H9 (cell line): ENCODE data around the gene SPR. TPM values are rescaled to one million over a fixed set of nuclear protein-coding genes. Genes with fewer than 3 reads are reported as not detected.

ENCODE experiments used
- DNase-seq: peaks from one replicate; pipeline ENCODE4 v3.0.0-alpha.2; 2017
- H2AFZ ChIP-seq: one replicate; pipeline ENCODE4 v1.6.1; 2013; ENCODE audit warnings: mild to moderate bottlenecking, low read length, control low read depth, moderate library complexity
- H2AK5ac ChIP-seq: 2 replicates; pipeline ENCODE4 v1.6.1; 2013; ENCODE audit warnings: low read length, control low read depth, mixed read lengths; ENCODE audit not compliant: insufficient read length
- H2BK120ac ChIP-seq: one replicate; pipeline ENCODE4 v1.6.1; 2013; ENCODE audit warnings: low read depth, mild to moderate bottlenecking, low read length, control low read depth, inconsistent platforms; ENCODE audit not compliant: poor library complexity, severe bottlenecking
- H2BK12ac ChIP-seq: 2 replicates; pipeline ENCODE4 v1.6.1; 2013; ENCODE audit warnings: low read length, control low read depth, mixed read lengths, low read depth; ENCODE audit not compliant: insufficient read length
- H2BK15ac ChIP-seq: 2 replicates; pipeline ENCODE4 v1.6.1; 2013; ENCODE audit warnings: low read depth, low read length, control low read depth
- H2BK20ac ChIP-seq: one replicate; pipeline ENCODE4 v1.6.1; 2013; ENCODE audit warnings: low read depth, mild to moderate bottlenecking, low read length, control low read depth, inconsistent platforms; ENCODE audit not compliant: poor library complexity, severe bottlenecking
- H2BK5ac ChIP-seq: 2 replicates; pipeline ENCODE4 v1.6.1; 2013; ENCODE audit warnings: low read length, control low read depth, mixed read lengths; ENCODE audit not compliant: insufficient read length
- H3K14ac ChIP-seq: 2 replicates; pipeline ENCODE4 v1.6.1; 2013; ENCODE audit warnings: low read length, control low read depth; ENCODE audit not compliant: insufficient read depth
- H3K18ac ChIP-seq: 2 replicates; pipeline ENCODE4 v1.6.1; 2013; ENCODE audit warnings: low read depth, mild to moderate bottlenecking, mixed read lengths, low read length, control low read depth; ENCODE audit not compliant: insufficient read length
- H3K23ac ChIP-seq: 2 replicates; pipeline ENCODE4 v1.6.1; 2013; ENCODE audit warnings: low read length, control low read depth, mixed read lengths, low read depth; ENCODE audit not compliant: insufficient read length
- H3K23me2 ChIP-seq: 2 replicates; pipeline ENCODE4 v1.6.1; 2013; ENCODE audit warnings: low read depth, mild to moderate bottlenecking, mixed read lengths, low read length, control low read depth; ENCODE audit not compliant: insufficient read length, poor library complexity, severe bottlenecking
- H3K27ac ChIP-seq: 2 replicates; pipeline ENCODE4 v1.5.1; 2013; ENCODE audit warnings: low read length, control low read depth, mixed read lengths, low read depth; ENCODE audit not compliant: insufficient read length
- H3K27me3 ChIP-seq: 2 replicates; pipeline ENCODE4 v1.6.1; 2013; ENCODE audit warnings: low read length, control low read depth, inconsistent platforms; ENCODE audit not compliant: insufficient read depth
- H3K4ac ChIP-seq: 2 replicates; pipeline ENCODE4 v1.6.1; 2013; ENCODE audit warnings: low read depth, mild to moderate bottlenecking, control low read depth, inconsistent platforms, low read length, moderate library complexity
- H3K4me1 ChIP-seq: 2 replicates; pipeline ENCODE4 v1.6.1; 2013; ENCODE audit warnings: low read length, control low read depth, inconsistent platforms; ENCODE audit not compliant: insufficient read depth
- H3K4me2 ChIP-seq: 2 replicates; pipeline ENCODE4 v1.6.1; 2013; ENCODE audit warnings: low read length, control low read depth, mixed read lengths; ENCODE audit not compliant: insufficient read length, insufficient read depth
- H3K56ac ChIP-seq: 2 replicates; pipeline ENCODE4 v1.6.1; 2013; ENCODE audit warnings: low read depth, mild to moderate bottlenecking, mixed read lengths, low read length, control low read depth; ENCODE audit not compliant: insufficient read length
- H3K79me1 ChIP-seq: 2 replicates; pipeline ENCODE4 v1.6.1; 2013; ENCODE audit warnings: low read depth, mild to moderate bottlenecking, moderate library complexity, low read length, control low read depth, inconsistent platforms; ENCODE audit not compliant: insufficient read depth, poor library complexity, severe bottlenecking
- H3K79me2 ChIP-seq: 2 replicates; pipeline ENCODE4 v1.6.1; 2013; ENCODE audit warnings: low read length, control low read depth, inconsistent platforms; ENCODE audit not compliant: insufficient read depth
- H3K9ac ChIP-seq: 2 replicates; pipeline ENCODE4 v1.6.1; 2013; ENCODE audit warnings: low read length, control low read depth, mixed read lengths; ENCODE audit not compliant: insufficient read length; ENCODE audit errors: extremely low read depth
- H3K9me3 ChIP-seq: one replicate; pipeline ENCODE4 v1.6.1; 2013; ENCODE audit warnings: low read depth, low read length, inconsistent platforms; ENCODE audit not compliant: control insufficient read depth
- H3T11ph ChIP-seq: one replicate; pipeline ENCODE4 v1.6.1; 2013; ENCODE audit warnings: mild to moderate bottlenecking, low read length, control low read depth, inconsistent platforms
- H4K20me1 ChIP-seq: one replicate; pipeline ENCODE4 v1.6.1; 2013; ENCODE audit not compliant: control insufficient read depth, insufficient read length, insufficient read depth
- H4K5ac ChIP-seq: 2 replicates; pipeline ENCODE4 v1.6.1; 2013; ENCODE audit warnings: low read depth, mild to moderate bottlenecking, mixed read lengths, low read length, control low read depth; ENCODE audit not compliant: insufficient read length
- H4K8ac ChIP-seq: replicated peaks from 2 replicates; pipeline ENCODE4 v1.6.1; 2013; ENCODE audit warnings: low read length, control low read depth, mixed read lengths, low read depth; ENCODE audit not compliant: insufficient read length
- H4K91ac ChIP-seq: 2 replicates; pipeline ENCODE4 v1.6.1; 2013; ENCODE audit warnings: low read depth, mild to moderate bottlenecking, moderate library complexity, mixed read lengths, low read length, control low read depth; ENCODE audit not compliant: insufficient read length
- H3K27ac Mint-ChIP-seq, 3 experiments: 2 replicates in 2 of 3; 3 replicates in 1 of 3; pipeline ENCODE4 v1.8.0; 2020 to 2021; ENCODE audit warnings: mixed read lengths in 3 of 3, mild to moderate bottlenecking in 1 of 3, moderate library complexity in 1 of 3
- H3K27me3 Mint-ChIP-seq: 2 replicates; pipeline ENCODE4 v1.8.0; 2021; ENCODE audit warnings: low read depth, mild to moderate bottlenecking, moderate library complexity, mixed read lengths
- H3K36me3 Mint-ChIP-seq, 3 experiments: 2 replicates in 2 of 3; 3 replicates in 1 of 3; pipeline ENCODE4 v1.8.0; 2020 to 2021; ENCODE audit warnings: low read depth in 3 of 3, mixed read lengths in 3 of 3; ENCODE audit not compliant: insufficient read depth in 1 of 3
- H3K4me1 Mint-ChIP-seq, 2 experiments: 2 replicates each; pipeline ENCODE4 v1.8.0; 2020; ENCODE audit warnings: mixed read lengths in 2 of 2
- H3K4me3 Mint-ChIP-seq, 2 experiments: 2 replicates in 1 of 2; 3 replicates in 1 of 2; pipeline ENCODE4 v1.8.0; 2020 to 2021; ENCODE audit warnings: mild to moderate bottlenecking in 2 of 2, mixed read lengths in 2 of 2, moderate library complexity in 1 of 2
- H3K9me3 Mint-ChIP-seq, 2 experiments: 2 replicates in 1 of 2; 3 replicates in 1 of 2; pipeline ENCODE4 v1.8.0; 2020; ENCODE audit warnings: mild to moderate bottlenecking in 2 of 2, mixed read lengths in 2 of 2, moderate library complexity in 1 of 2
- CTCF ChIP-seq: fragments of 200-600 bp; sonication (generic); conservative IDR thresholded peaks from 3 replicates; pipeline ENCODE4 v1.8.0; 2021; ENCODE audit warnings: antibody characterized with exemption, mild to moderate bottlenecking
- WGBS: extraction: QIAGEN DNeasy Blood & Tissue Kit; methylation state at CpG from one replicate; pipeline ENCODE4 v1.1.7; 2013; ENCODE audit warnings: missing lambda C conversion rate, low lambda C conversion rate, mixed read lengths; ENCODE audit not compliant: insufficient read length; ENCODE audit errors: extremely low coverage; 5-methylcytosine and 5-hydroxymethylcytosine counted together
- total RNA-seq: library from RNA; stranded (reverse); gene quantifications from 2 replicates; pipeline ENCODE4 v1.2.1, GENCODE V29; 2021

The SPR gene
- total RNA-seq, 1 experiment from 2014 or later: 7.3 TPM

- Mint-ChIP-seq H3K36me3 (peaks cover 0 to 5% (median 0%) of the 10 kb centered on the region in 3 experiments; a peak in 1 of 7 replicates), H3K4me1 (peaks cover 0 to 6% of the 10 kb centered on the region in 2 experiments; a peak in 3 of 4 replicates), H3K27ac (no peak overlapping the region), H3K27me3 (peaks cover 98% of the 10 kb centered on the region), H3K4me3 (no peak overlapping the region), H3K9me3 (peaks cover 5 to 8% of the 10 kb centered on the region in 2 experiments)
- no peaks in the 10 kb centered on the region for H4K20me1 ChIP-seq
- no peak overlapping the region for H3K14ac ChIP-seq
- H4K5ac ChIP-seq: no peak overlapping the region
- H4K91ac ChIP-seq: no peak overlapping the region
- no peaks in the 10 kb centered on the region for H3K23me2 ChIP-seq
- H3K27ac ChIP-seq: no peak overlapping the region
- no peak overlapping the region for H2BK120ac ChIP-seq
- no peak overlapping the region for H3K9ac ChIP-seq
- TF ChIP-seq CTCF: no peak
- no peaks in the 10 kb centered on the region for H3K79me1 ChIP-seq
- no peak overlapping the region for H4K8ac ChIP-seq
- H2AFZ ChIP-seq: no peak overlapping the region
- H2BK15ac ChIP-seq: no peak overlapping the region
- H3K9me3 ChIP-seq: no peaks in the 10 kb centered on the region
- H3K27me3 ChIP-seq: peaks cover 22% of the 10 kb centered on the region
- H3K18ac ChIP-seq: no peak overlapping the region
- H2BK5ac ChIP-seq: no peak overlapping the region
- no peak overlapping the region for H3K4ac ChIP-seq
- no peak overlapping the region for H2BK12ac ChIP-seq
- no peak overlapping the region for H3K56ac ChIP-seq
- DNase-seq: no peak
- WGBS: no CpG with 5 or more reads among the region's 3 CpGs
- peaks cover under 1% of the 10 kb centered on the region; the same call in 1 of the 2 replicates for H3K4me1 ChIP-seq
- no peaks in the 10 kb centered on the region for H3K79me2 ChIP-seq
- no peak overlapping the region for H2BK20ac ChIP-seq
- H3K4me2 ChIP-seq: no peak overlapping the region
- H2AK5ac ChIP-seq: no peak overlapping the region
- no peak overlapping the region for H3T11ph ChIP-seq
- no peak overlapping the region for H3K23ac ChIP-seq
Observed at GRCh38 chr2:72908741-72909140, 21.5 kb downstream of the SPR start.
